ENCODE results near the gene SYT4.
"Not testable (repeated sequence)": the region's sequence is repeated elsewhere in the genome, so short reads cannot be mapped to it uniquely, and the experiment has no call there.

The SYT4 gene, protein sequence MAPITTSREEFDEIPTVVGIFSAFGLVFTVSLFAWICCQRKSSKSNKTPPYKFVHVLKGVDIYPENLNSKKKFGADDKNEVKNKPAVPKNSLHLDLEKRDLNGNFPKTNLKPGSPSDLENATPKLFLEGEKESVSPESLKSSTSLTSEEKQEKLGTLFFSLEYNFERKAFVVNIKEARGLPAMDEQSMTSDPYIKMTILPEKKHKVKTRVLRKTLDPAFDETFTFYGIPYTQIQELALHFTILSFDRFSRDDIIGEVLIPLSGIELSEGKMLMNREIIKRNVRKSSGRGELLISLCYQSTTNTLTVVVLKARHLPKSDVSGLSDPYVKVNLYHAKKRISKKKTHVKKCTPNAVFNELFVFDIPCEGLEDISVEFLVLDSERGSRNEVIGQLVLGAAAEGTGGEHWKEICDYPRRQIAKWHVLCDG

DNA sequence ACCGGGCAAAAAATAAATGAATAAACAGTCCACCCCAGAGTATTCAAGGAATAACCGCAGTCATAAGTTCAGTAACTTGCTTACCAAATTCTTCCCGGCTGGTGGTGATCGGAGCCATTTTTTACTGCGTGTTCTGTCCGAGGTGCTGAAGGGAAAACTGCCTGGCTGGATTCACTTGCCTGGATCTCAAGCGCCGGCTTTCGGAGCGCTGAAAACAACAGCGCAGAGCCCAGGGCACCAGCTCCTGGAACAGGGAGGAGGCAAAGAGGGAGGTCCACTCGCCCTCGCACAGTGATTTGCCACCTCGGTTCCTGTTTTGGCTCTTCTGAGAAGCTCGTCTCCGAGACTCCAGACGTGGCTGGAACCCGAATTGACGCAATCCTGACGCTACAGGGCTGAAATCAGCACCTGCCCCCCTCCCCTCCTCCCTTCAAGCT lies at the start of gene SYT4:
SYT4 (minus strand) TSS at position 327 of the 437 bp plus-strand sequence; CDS start at position 118, 209 bp downstream.
- peak in 55 of 58 donors; percentile 9 to 87 (median 61) for DNase-seq

DNA sequence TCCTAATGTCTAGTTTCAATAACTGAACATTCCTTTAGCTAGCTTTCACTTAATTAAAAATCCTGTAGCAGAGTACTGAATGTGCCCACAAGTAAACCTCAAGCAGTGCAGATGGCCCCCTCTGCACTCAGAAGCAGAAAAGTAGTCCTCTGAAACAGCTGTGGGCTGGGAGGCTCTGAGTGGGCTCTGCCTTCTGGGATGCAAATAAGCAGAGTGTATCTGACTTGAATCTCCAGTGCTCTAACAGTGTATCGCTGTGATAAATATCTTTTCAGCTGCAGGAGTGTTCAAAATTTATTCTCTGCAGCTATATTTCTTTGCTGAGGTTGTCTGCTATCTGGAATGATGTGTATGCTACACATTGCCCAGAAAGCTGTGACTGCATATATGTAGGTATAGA lies 44.8 kb upstream of the SYT4 start:
- DNase-seq, result peak in 1 of 58 donors; percentile 0

DNA sequence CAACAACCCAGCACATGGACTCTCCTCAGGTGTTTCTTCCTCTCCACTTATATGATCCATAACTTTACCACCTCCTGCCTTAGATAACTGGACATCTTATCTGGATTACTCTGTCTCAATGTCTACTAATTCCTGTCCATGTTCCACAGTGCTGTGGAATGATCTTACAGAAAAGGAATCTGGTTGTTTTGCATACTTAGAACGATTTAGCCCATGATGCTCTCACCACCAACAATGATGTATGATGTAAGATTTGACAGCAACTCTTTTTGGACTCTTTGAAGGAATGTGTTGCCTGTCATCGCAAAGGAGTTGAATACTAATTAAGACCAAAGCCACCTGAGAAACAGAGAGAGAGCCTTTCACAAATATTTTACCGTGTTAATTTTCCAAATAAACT lies 37.7 kb upstream of the SYT4 start:
- no peak for DNase-seq

DNA sequence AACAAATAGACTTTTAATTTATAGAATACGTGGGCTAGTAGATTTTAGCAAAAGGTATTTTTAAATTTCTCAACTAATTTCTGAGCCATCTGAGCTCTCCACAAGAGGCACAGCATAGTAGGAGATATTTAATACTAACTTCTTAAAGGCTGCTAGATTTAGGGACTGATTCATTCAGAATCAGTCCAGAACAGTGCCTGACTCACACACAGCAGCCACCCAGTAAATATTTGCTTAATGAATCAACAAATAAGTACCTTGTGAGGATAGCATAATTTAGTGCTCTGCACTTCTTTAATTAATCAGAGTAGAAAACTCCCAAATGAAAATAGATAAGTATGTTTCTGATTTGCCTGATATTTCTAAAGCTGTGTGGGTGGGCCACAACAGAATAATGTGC lies 35.6 kb upstream of the SYT4 start:
- DNase-seq, result no peak

DNA sequence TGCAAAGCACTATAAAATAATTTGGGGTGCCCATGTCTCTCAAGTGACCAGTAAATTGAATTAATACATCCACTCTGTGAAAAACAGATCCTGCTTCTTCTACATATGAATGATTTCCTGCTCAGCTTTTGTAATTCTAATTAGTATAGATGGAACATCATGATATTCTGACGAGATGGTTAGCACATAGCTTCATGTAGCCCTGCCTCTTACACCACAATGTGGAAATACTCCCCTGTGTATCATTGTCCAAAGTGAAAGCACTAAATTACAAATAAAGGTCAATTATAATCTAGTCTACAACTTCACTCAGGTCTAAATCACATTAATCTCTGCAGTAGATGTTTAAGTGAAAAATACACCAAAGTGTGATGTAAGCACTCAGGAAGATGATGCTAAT lies 32.9 kb upstream of the SYT4 start:
- DNase-seq, result no peak

DNA sequence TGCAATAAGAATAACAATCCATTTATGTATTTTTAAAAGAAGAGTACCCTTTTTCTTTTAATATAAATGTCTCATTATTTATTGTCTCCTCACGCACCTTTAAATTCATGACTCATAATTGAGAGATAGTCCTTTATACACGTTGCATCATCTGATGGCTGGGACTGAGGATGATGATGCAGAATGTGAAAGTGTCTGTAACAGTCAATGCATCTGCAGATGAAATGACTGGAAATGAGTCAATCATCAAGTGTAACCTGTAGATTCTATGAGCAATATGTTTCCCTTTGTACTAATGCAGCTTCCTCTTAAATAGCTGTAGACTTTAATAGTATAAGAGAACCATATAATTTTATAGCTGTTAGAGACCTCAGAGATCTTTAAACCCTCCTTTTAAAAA lies 26.1 kb upstream of the SYT4 start:
- DNase-seq, result no peak

DNA sequence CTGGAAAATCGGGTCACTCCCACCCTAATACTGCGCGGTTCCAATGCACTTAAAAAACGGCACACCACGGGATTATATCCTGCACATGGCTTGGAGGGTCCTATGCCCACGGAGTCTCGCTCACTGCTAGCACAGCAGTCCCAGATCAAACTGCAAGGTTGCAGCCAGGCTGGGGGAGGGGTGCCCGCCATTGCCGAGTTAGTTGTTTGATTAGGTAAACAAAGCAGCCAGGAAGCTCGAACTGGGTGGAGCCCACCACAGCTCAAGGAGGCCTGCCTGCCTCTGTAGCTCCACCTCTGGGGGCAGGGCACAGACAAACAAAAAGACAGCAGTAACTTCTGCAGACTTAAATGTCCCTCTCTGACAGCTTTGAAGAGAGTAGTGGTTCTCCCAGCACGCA lies 8.9 kb upstream of the SYT4 start:
- not testable (repeated sequence) for DNase-seq

DNA sequence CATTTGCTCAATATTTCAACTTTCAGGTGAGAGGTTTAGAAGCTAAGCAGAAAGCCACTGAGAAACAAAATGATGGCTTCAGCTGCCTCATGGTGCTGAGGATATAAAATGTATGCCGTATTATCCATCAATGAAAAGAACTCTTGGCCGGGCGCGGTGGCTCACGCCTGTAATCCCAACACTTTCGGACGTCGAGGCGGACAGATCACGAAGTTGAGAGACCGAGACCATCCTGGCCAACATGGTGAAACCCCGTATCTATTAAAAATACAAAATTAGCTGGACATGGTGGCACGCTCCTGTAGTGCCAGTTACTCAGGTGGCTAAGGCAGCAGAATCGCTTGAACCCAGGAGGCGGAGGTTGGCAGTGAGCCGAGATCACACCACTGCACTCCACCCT lies 6.0 kb upstream of the SYT4 start:
- no peak for DNase-seq

DNA sequence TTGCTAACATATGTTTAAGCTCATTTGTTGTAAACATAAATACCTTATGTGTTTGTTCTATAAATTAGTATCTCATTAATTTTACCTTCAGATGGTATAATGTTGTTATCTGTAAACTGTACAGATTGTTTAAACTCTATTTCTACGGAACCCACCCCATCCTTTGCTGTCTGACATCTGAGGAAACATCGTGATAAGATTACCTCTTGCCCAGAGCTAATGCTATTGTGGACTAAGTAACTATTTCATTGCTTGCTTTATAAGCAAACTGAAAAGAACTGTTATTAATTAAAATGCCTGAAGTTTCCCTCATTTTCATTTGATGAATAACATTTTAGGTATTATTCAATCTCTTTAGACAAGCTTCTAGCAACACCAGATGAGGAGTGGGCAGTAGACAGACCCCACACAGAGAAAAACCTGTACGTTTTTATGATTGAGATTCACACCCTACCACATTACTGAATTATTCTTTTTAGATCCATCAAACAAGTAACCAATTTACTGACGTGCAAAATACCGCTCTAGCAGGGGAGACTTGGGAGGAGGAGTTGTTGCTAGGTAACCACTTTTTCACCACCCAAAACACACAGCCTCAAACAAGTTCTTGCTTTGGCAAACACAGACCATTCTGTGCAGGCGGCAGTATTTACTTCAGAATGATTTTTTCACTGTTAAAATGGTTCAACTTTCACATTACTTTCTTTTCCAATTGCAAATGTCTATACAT lies 1.9 kb upstream of the SYT4 start:
- DNase-seq, result peak in 31 of 58 donors; percentile 1 to 84 (median 25)

DNA sequence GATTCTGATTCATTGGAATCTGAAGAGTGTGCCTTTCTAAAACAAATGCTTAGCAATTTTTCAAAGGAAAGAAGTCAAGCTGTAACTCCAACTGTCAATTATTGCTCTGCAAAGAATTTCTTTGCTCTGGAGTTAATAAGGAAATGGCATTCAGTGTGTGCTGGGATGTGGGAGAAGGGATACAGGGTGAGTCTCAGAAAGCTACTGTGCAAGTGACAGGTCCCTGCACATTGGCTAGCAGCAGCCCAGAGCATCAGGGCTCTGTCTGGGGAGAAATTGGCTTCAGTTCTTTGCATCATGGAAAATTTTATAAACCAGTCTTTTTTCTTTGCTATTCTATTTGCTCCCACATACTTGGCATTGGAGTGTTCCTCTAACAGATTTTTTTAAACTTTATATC lies 1.1 kb upstream of the SYT4 start:
- peak in 5 of 58 donors; percentile 3 to 48 (median 11) for DNase-seq

DNA sequence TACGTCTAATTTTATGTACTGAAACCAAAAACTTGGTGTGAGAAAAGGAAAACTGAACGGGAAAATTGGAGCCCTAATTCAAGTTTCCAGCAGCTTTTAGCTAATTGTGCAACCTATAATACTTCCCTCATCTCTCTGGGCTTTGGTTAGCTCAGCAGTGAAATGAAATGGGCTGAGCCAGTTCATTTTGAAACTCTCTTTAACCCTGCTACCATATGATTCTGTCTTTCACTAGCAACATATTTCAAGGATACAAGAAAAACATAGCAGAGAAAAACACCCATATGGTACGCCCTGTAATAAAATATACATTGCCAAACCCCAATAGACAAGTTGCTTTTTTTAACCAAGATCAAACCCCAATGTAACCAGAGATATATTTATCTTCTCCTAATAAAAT lies 799 bp downstream of the SYT4 start:
- no peak for DNase-seq

DNA sequence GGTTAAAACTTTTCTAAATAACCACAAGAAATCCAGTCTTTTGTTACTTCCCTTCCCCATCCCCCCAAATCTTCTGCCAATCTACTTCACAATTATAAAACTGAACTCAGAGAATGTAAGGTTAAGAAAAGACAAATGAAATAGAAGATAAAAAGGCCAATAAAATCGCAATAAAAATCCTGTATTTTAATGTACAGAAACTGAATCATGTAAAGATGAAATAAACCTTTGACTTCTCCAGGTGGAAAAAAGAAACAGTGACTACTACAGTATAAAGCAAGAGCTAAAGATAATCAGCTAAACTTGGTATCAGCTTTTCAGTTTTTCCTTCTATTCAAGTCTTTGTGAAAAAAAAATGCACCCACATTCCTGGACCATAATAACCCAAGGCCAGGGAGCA lies 1.7 kb downstream of the SYT4 start:
- DNase-seq, result no peak

DNA sequence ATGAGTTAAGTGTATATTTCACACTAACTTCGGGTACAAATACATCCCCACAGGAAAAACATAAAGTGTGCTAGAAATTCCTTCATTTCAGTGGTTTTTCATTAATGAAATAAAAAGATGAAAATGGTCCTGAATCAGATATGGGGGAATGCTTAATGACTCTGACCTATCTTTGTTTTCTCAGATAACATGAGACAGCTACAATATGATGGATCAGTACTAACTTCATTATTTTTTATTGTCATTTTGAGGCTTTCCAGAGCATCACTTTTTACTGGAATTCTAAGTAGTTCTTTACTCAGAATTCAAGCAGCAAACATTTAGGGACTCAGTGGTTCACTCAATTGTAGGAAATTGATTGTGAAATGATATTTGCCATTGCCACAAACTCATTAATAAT lies 2.8 kb downstream of the SYT4 start:
- no peak for DNase-seq

DNA sequence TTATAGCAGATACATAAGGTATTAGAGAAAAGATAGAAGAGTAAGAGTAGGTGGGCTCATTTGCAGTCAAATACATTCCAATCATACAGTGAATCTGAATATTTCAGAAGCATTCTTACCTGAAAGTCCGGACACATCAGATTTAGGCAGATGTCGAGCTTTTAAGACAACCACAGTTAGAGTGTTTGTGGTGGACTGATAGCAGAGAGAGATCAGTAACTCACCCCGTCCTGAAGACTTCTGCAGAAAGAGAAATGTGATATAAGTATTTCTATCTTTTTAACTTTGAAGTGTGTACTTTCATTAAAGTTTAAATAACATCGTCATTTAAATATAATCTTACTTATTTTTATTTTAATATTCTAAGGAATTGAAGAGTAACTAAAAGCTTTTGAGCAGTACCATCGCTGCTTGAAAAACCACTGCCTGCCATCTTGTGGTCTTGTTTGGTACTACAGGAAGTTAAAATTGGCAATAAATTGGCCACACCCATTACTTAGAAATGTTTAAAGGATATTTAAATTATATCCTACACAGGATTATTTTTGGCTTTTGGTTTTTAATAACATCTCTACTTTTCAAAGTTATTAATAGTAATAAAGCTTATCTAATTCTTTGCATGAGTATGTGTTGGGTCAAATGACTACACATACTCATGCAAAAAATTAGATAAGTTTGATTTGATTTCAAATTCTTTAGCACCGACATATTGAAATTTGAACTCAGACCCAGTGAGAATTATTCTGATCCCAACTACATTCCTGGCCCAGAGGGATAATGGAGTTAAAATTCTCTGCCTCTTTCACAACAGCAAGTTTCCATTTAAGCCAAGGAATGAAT lies 5.5 kb downstream of the SYT4 start:
- peak in 4 of 58 donors; percentile 4 to 29 (median 8) for DNase-seq

DNA sequence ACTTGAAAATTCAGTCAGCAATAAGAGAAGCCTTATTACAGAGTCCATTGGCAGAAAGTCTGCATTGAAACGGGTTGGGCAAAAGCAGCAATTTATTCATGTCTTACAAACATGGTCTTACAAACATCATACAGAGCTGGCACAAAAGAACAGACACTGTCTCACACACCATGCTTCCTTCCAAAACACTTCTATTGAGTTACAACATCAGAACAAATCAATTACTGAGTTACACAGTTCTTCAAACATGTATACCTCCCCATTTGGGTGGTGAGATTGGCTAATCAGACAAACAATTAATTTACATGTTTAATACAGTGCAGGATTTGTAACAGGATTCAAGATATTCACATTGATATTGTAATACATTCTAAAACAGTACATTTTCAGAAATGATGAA lies 9.5 kb downstream of the SYT4 start:
- DNase-seq, result no peak

DNA sequence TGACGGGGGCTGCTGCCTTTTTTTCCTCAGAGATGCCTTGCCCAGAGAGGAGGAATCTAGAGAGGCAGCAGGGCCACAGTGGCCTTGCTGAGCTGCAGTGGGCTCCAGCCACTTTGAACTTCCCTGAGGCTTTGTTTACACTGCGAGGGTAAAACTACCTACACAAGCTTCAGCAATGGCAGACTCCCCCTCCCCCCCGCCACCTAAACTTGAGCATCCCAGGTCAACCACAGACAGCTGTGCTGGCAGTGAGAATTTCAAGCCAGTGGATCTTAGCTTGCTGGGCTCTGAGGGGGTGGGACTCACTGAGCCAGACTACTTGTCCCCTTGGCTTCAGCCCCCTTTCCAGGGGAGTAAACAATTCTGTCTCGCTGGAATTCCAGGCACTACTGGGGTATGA lies 11.8 kb downstream of the SYT4 start:
- DNase-seq, result no peak

DNA sequence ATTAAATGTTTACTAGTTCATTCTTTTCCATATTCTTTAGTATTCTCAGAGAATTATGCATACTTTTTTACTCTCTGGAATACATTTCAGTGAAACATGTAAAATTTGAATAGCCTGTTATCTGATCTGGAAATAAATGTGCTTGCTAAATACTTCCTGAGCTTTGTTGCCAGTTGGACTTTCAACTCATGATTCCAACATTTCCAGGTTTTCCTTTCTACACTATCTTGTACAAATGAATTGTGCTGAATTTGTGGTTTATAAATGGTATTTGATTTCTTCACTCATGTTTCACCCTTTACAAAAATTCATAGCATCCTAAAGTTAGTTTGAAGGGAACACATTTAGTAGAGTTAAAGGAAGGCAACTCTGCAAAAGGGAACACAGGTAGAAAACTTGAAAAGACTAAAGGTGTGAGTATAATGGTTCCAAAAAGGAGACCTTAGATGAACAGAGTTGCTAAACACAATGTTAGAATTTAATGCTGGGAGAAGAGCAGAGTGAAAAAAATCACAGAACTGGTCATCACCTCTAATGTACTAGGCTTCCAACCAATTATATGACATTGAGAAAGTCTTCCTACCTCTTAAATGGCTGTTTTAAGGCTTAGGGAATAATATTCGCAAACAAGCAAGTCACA lies 28.6 kb downstream of the SYT4 start:
- no peak for DNase-seq

DNA sequence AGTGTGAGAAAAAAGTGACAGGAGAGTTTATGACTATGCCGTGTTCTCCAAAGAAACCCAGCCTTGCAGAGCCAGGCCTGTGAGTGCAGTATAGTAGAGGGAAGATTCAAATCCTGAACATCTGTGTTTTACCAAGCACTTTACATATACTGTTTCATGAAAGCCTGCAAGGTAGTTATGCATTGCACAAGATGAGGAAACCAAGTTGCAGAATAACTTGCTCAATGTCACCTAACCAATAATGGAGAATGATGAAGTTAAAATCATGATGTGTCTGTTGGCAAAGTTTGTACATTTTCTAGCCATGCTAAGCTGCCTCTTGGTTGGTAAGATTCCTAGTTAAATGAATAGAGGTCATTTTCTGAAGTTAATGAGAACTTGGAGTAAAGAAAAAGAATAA lies 29.3 kb downstream of the SYT4 start:
- no peak for DNase-seq

DNA sequence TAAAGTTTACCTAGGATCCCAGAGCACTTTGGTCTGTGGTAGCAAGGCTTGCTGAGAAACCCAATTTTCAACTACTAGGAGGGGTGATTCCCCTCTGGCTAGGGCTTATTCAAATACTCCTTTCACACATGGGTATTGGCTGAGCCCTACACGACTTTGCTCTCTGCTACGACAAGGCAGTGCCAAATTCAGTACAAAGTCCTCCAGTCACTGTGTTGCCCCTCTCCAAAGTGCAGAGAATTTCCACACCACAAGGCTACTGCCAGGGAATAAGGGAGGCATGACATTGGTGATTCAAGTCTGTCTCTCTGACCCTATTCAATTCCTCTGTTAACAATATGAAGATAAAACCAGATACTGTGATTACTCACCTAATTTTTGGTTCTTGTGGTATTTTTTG lies 38.9 kb downstream of the SYT4 start:
- DNase-seq, result no peak

DNA sequence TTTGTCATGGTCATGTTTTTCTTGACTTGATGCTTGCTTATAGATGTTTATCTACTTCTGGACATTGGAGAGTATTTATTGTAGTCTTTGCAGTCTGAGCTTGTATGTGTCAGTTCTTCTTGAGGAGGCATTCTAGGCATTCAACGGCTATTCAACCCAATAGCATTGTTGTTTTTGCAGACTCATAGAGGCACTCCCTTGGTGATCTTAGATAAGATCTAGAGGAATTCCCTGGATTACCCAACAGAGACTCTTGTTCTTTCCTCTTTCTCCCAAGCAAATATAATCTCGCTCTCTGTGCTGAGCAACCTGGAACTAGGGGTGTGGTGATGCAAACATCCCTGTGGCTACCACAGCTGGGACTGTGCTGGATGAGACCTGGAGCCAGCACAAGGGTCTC lies 40.4 kb downstream of the SYT4 start:
- no peak for DNase-seq

DNA sequence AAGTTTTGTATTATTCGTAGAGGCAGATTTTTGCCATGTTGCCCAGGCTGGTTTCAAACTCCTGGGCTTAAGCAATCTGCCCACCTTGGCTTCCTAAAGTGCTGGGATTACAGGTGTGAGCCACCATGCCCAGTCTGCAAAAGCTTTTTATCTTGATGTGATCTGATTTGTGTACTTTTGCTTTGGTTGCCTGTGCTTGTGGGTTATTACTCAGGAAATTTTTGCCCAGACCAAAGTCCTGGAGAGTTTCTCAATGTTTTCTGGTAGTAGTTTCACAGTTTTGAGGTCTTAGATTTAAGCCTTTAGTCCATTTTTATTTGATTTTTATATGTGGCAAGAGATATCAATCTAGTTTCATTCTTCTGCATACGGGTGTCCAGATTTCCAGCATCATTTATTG lies 42.4 kb downstream of the SYT4 start:
- DNase-seq, result no peak
